Heart right ventricle (tissue), 16 donors: ENCODE data around the gene IL17B. TPM values are rescaled to one million over a fixed set of nuclear protein-coding genes. Genes with fewer than 3 reads are reported as not detected.

Source experiments
- ATAC-seq, 8 donors: fragments of 200-7000 bp; cut with Tn5 transposase; one replicate each; pipeline ENCODE4 v1.9.1; 2020; ENCODE audit warnings: mild to moderate bottlenecking in 8 of 8, moderate library complexity in 8 of 8, moderate number of reproducible peaks in 1 of 8
- DNase-seq, 2 donors: peaks; one replicate each; pipeline ENCODE4 v3.0.0-alpha.2; 2020
- H3K27ac ChIP-seq, 10 donors: fragments of 200-600 bp; sonication (generic) in 2 of 10; one replicate each; pipeline versions ENCODE4 v1.5.0 to v1.8.0; 2020 to 2022; ENCODE audit warnings: mild to moderate bottlenecking in 3 of 10
- H3K27me3 ChIP-seq, 7 donors: fragments of 200-600 bp; one replicate each; pipeline ENCODE4 v1.8.0; 2021 to 2022; ENCODE audit warnings: mild to moderate bottlenecking in 2 of 7
- H3K36me3 ChIP-seq, 9 donors: fragments of 200-600 bp; sonication (generic) in 1 of 9; one replicate each; pipeline versions ENCODE4 v1.5.0 to v1.8.0; 2020 to 2022; ENCODE audit warnings: mild to moderate bottlenecking in 2 of 9
- H3K4me1 ChIP-seq, 9 donors: fragments of 200-600 bp; sonication (generic) in 1 of 9; one replicate each; pipeline versions ENCODE4 v1.5.0 to v1.8.0; 2020 to 2022; ENCODE audit warnings: mild to moderate bottlenecking in 4 of 9
- H3K4me3 ChIP-seq, 10 donors: fragments of 200-600 bp; sonication (generic) in 2 of 10; one replicate each; pipeline versions ENCODE4 v1.5.0 to v1.8.0; 2020 to 2022; ENCODE audit warnings: mild to moderate bottlenecking in 7 of 10, moderate library complexity in 2 of 10
- H3K9me3 ChIP-seq, 11 donors: fragments of 200-600 bp in 10 of 11; sonication (generic) in 2 of 11; one replicate each; pipeline versions ENCODE4 v1.5.0 to v1.8.0; 2013 to 2022; ENCODE audit warnings: mild to moderate bottlenecking in 2 of 11, control low read depth in 1 of 11, moderate library complexity in 1 of 11
- WGBS, 2 donors: extraction: QIAGEN DNeasy Blood & Tissue Kit; methylation state at CpG; one replicate each; pipeline ENCODE4 v1.1.7; 2013; ENCODE audit warnings: inconsistent platforms in 1 of 2; 5-methylcytosine and 5-hydroxymethylcytosine counted together
- intact Hi-C, 10 donors: fragments of 100-400 bp; cut with DNase I; formaldehyde crosslinking; loops; one replicate each; pipeline versions ENCODE4 v1.11.1 to v1.14.2; 2022
- polyA plus RNA-seq, 2 donors: library from polyadenylated mRNA; stranded (reverse); fragments of 200-250 nt; gene quantifications; one replicate each; pipeline ENCODE4 v1.2.3, GENCODE V29; 2013
- total RNA-seq, 10 donors: library from RNA; stranded (reverse); fragmentation: NEBNext Ultra II Directional in 3 of 10; extraction: Animal tissue kit (Norgen Biotek cat#: 25700) in 3 of 10; gene quantifications; one replicate each; pipeline versions ENCODE4 v1.2.1 to v1.2.4, GENCODE V29; 2021 to 2023
- TF ChIP-seq, protein P1 (sequence below), 9 donors: fragments of 200-600 bp; sonication (generic) in 2 of 9; IDR thresholded peaks; one replicate each; pipeline versions ENCODE4 v1.5.0 to v1.8.0; 2021 to 2022; ENCODE audit warnings: antibody characterized with exemption in 9 of 9, mild to moderate bottlenecking in 5 of 9, moderate library complexity in 1 of 9
- donor health status: Arrhythmogenic right ventricular cardiomyopathy.
- donor health status: ischemic (EF 13 %, LVEDD 7.1; RV severe dilation, severe dysfunction).
- donor health status: healthy with polysubstance abuse.
- donor health status: DM: no; HTN: yes; CAD: no.
- donor health status: DM: no; HTN: no; CAD: no.
- donor health status: ischemic (EF 25% LVEDD 6.9; RV normal size, moderate dysfunction).
- donor health status: ischemic (EF 25% LVEDD 5.7; RV mildly dilated, moderate dysfunction).
- donor health status: healthy.
- donor health status: DM: yes; HTN: yes; CAD: no.
- donor health status: Ischemic cardiomyopathy.
- donor health status: ischemic (EF 35%, LVEDD 5.7; RV mildly dilated, moderate dysfunction).
- donor health status: nonischemic (EF 11% LVEDD 7.7; RV severe dilation, severe dysfunction).
- donor health status: DM: yes; HTN: yes; CAD: no.
- donor health status: PGD.
- donor health status: ischemic (EF 29% LVEDD 5.4; RV normal size, mild dysfunction).
- donor health status: nonischemic (EF 23%, LVEDD 6.1; RV moderate dilation, normal function).

Gene IL17B
- total and polyA plus RNA-seq, 12 donors = 0.44 to 0.83 (median 0.57) TPM; not detected in 9

DNA sequence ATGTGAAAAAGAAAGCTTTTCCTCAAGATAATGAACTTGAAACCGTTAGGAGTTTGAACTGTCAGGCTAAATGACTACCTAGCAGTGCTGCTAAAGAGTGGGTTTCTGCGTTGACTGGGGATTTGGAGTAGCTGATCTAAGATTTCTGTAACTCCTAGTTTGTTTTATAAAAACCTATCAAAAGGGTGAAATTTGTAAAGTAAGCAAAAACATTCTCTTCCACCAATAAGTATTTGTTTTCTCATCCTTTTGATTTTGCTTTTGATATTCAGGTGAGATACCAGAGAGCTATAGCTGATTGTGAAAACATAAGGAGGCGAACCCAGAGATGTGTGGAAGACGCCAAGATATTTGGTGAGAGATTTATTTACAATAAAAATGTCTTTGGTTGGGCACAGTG, 29.7 kb downstream of the IL17B start:
- Histone ChIP-seq H3K4me1 (peaks cover 0 to 56% (median 41%) of the 10 kb centered on the region in 9 donors), H3K27me3 (no peaks in the 10 kb centered on the region), H3K36me3 (peaks cover 0 to 73% (median 48%) of the 10 kb centered on the region in 9 donors), H3K27ac (peak overlapping the region in 3 of 10 donors; percentile 10 to 29 (median 16)), H3K4me3 (no peak overlapping the region), H3K9me3 (no peaks in the 10 kb centered on the region)
- intact Hi-C loops = loop anchor here in 2 of 10 donors (5.0 to 10.0 kb wide), 3 partner anchors 37 to 215 kb away; partner anchors contain the start of gene AFAP1L1 (in 1 of the 2)
- no peak for ATAC-seq
- DNase-seq = no peak
- TF ChIP-seq, protein P1, sequence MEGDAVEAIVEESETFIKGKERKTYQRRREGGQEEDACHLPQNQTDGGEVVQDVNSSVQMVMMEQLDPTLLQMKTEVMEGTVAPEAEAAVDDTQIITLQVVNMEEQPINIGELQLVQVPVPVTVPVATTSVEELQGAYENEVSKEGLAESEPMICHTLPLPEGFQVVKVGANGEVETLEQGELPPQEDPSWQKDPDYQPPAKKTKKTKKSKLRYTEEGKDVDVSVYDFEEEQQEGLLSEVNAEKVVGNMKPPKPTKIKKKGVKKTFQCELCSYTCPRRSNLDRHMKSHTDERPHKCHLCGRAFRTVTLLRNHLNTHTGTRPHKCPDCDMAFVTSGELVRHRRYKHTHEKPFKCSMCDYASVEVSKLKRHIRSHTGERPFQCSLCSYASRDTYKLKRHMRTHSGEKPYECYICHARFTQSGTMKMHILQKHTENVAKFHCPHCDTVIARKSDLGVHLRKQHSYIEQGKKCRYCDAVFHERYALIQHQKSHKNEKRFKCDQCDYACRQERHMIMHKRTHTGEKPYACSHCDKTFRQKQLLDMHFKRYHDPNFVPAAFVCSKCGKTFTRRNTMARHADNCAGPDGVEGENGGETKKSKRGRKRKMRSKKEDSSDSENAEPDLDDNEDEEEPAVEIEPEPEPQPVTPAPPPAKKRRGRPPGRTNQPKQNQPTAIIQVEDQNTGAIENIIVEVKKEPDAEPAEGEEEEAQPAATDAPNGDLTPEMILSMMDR (IDR thresholded peaks at IDR 0.05) = no peak
- 90 to 95% methylated on average over 4 of the region's 4 CpGs for WGBS, 2 donors

DNA sequence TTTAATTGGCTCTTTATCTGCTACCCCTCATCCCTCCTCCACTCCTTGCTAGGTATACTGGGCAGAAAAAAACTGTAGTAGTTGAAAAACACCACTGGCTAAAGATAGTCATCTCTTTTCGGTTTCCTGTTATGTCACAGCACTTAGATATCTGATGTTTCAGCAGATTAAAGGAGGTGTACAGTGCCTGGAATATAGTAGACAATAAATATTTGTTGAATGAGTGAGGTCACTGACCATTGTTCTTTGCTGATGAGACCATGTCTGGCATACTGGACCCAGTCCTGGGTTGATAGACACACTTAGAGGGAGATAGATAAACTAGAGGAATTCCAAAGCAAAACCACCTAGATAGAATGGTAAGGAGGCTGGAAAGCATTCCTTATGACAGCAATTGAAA, 30.6 kb downstream of the IL17B start:
- 70 to 82% methylated on average over 1 of the region's 1 CpG for WGBS, 2 donors
- TF ChIP-seq, protein P1 (IDR thresholded peaks at IDR 0.05) = no peak
- DNase-seq = no peak
- Histone ChIP-seq H3K4me1 (peaks cover 0 to 62% (median 45%) of the 10 kb centered on the region in 9 donors), H3K27ac (peak overlapping the region in 4 of 10 donors; percentile 29 to 60 (median 43)), H3K9me3 (no peaks in the 10 kb centered on the region), H3K27me3 (no peaks in the 10 kb centered on the region), H3K36me3 (peaks cover 0 to 64% (median 48%) of the 10 kb centered on the region in 9 donors), H3K4me3 (no peak overlapping the region)
- ATAC-seq = no peak
- intact Hi-C loops = loop anchor here in 2 of 10 donors (5.0 to 10.0 kb wide), 3 partner anchors 36 to 214 kb away; partner anchors contain the start of gene AFAP1L1 (in 1 of the 2)

DNA sequence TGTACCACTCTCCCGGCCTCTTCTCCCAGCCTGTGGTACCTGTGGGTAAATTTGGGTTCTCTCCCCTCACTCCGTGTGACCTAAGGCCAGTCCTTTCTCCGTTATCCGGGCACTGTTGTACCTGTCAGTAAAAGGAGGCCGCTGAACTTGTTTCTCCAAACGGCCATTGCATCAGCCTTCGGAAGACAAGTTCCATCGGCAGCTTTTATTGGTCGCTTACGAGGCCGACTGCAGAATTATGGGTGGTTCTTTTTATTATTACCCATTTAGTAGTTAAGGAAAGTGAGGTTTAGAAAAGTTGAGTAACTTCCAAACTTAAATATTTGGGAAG, 33.2 kb downstream of the IL17B start:
- ATAC-seq = peak in 5 of 8 donors; percentile 1 to 6 (median 4)
- H3K36me3 ChIP-seq = peaks cover 0 to 55% (median 42%) of the 10 kb centered on the region in 9 donors
- H3K4me1 ChIP-seq = peaks cover 0 to 51% (median 35%) of the 10 kb centered on the region in 9 donors
- no peaks in the 10 kb centered on the region for H3K27me3 ChIP-seq
- H3K9me3 ChIP-seq = no peaks in the 10 kb centered on the region
- intact Hi-C loops = loop anchor here in 2 of 10 donors (5.0 to 10.0 kb wide), 3 partner anchors 34 to 211 kb away; partner anchors contain the start of gene AFAP1L1 (in 1 of the 2)
- peak overlapping the region; percentile 61 to 95 (median 76) for H3K4me3 ChIP-seq
- H3K27ac ChIP-seq = peak overlapping the region; percentile 44 to 89 (median 85)
- 2 to 3% methylated on average over 11 of the region's 11 CpGs for WGBS, 2 donors
- TF ChIP-seq, protein P1 (IDR thresholded peaks at IDR 0.05) = no peak
- DNase-seq = no peak

DNA sequence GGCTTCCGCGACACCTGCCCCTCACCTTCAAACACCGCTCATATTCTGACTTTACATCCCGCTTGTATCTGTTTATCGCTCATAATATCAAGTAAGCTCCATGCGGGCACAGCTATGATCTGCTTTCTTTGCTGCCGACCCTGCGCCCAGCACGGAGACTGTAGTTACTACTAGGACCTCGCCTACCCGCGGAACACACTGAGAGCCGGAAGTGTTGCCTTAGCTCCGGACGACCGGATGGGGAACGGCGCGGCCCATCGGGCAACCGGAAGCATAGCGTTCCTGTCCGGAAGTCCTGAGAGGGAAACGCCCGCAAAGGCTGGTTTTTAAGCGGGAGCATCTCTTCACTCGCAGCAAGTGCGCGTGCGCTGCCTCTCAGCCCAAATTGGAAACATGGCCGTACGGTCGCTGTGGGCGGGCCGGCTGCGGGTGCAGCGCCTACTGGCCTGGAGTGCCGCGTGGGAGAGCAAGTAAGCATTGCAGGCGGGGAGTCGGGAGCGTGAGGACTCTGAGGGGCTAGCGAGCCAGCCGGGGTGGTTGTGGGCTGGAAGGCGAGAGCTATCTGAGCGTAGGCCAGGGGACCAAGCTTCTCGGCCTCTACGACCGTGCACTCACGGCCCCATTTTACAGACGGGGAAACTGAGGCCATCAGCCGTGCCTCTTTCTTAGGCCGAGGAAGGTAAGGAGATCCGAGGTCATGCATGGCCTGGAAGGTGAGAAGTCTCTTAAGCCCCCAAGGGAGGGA, 33.8 kb downstream of the IL17B start, which contains the start of gene GRPEL2:
Gene GRPEL2, plus strand, starts transcription at position 353 of the 745 bp plus-strand sequence. Its CDS starts 41 bp downstream, at position 394.
- peaks cover 0 to 51% (median 35%) of the 10 kb centered on the region in 9 donors for H3K4me1 ChIP-seq
- H3K4me3 ChIP-seq = peak within 1 kb of the TSS; percentile 61 to 95 (median 76)
- 1% methylated on average over 54 of the region's 54 CpGs for WGBS, 2 donors
- no peaks in the 10 kb centered on the region for H3K9me3 ChIP-seq
- no peaks in the 10 kb centered on the region for H3K27me3 ChIP-seq
- H3K27ac ChIP-seq = peak within 1 kb of the TSS; percentile 57 to 89 (median 85)
- DNase-seq (peak; percentile 96), ATAC-seq (peak; percentile 96 to 98 (median 98))
- H3K36me3 ChIP-seq = peaks cover 0 to 55% (median 42%) of the 10 kb centered on the region in 9 donors
- intact Hi-C loops = loop anchor here in 2 of 10 donors (5.0 to 10.0 kb wide), 3 partner anchors 33 to 211 kb away; partner anchors contain the start of gene AFAP1L1 (in 1 of the 2)
- TF ChIP-seq, protein P1 (IDR thresholded peaks at IDR 0.05) = peak in 1 of 9 donors; percentile 1
